Transverse colon (tissue), 4 donors: Measurements from ENCODE around the gene RTTN. TPM values are rescaled to one million over a fixed set of nuclear protein-coding genes. Genes with fewer than 3 reads are reported as not detected.

Source experiments
- DNase-seq: peaks from one replicate; pipeline ENCODE4 v3.0.0-alpha.2; 2019
- H3K27ac ChIP-seq, 4 donors: fragments of 200-600 bp; sonication (generic); 2 replicates each; pipeline ENCODE4 v1.5.1; 2016 to 2018; ENCODE audit warnings: inconsistent platforms in 4 of 4
- H3K27me3 ChIP-seq: fragments of 200-600 bp; sonication (generic); 2 replicates; pipeline ENCODE4 v1.5.1; 2017; ENCODE audit warnings: inconsistent platforms
- H3K36me3 ChIP-seq, 4 donors: fragments of 200-600 bp; sonication (generic); 2 replicates each; pipeline ENCODE4 v1.5.1; 2017 to 2019; ENCODE audit warnings: inconsistent platforms in 4 of 4
- H3K4me1 ChIP-seq, 4 donors: fragments of 200-600 bp; sonication (generic); 2 replicates each; pipeline ENCODE4 v1.5.1; 2017 to 2020; ENCODE audit warnings: inconsistent platforms in 4 of 4
- H3K4me3 ChIP-seq, 4 donors: fragments of 200-600 bp; sonication (generic); 1 replicate in 1 of 4; 2 replicates in 3 of 4; pipeline versions ENCODE4 v1.5.1 to v1.6.1; 2017 to 2019; ENCODE audit warnings: inconsistent platforms in 4 of 4
- H3K9me3 ChIP-seq, 2 donors: fragments of 200-600 bp; sonication (generic); 2 replicates each; pipeline ENCODE4 v1.5.1; 2017 to 2019; ENCODE audit warnings: inconsistent platforms in 2 of 2
- EP300 ChIP-seq: sonication (generic); formaldehyde crosslinking; IDR thresholded peaks from one replicate; pipeline ENCODE4 v1.6.1; 2017; ENCODE audit warnings: antibody characterized with exemption, low read depth
- POLR2A ChIP-seq: fragments of 450-650 bp; IDR thresholded peaks from one replicate; pipeline ENCODE4 v1.6.1; 2016; ENCODE audit warnings: antibody characterized with exemption, mild to moderate bottlenecking, moderate library complexity
- POLR2AphosphoS5 ChIP-seq, 3 donors: sonication (generic); formaldehyde crosslinking; IDR thresholded peaks; one replicate each; pipeline ENCODE4 v1.6.1; 2016; ENCODE audit warnings: antibody characterized with exemption in 3 of 3
- WGBS, 2 donors: methylation state at CpG; one replicate each; pipeline ENCODE4 v1.1.5; 2018; ENCODE audit warnings: low coverage in 1 of 2; 5-methylcytosine and 5-hydroxymethylcytosine counted together
- in situ Hi-C, 4 donors: fragments of 200-750 bp; cut with MboI; loops; one replicate each; pipeline versions ENCODE4 v1.15.0 to v1.15.1; 2017; ENCODE audit warnings: low sequenced_read_pairs in 3 of 4, low pct_ligation_motif_present in 1 of 4, low pct_unique_long_range_greater_than_20kb in 1 of 4
- intact Hi-C: fragments of 100-400 bp; cut with DNase I; formaldehyde crosslinking; loops from one replicate; pipeline ENCODE4 v1.15.1; 2023; ENCODE audit warnings: low total_unique reads
- total RNA-seq, 4 donors: library from RNA; depleted of rRNA; stranded (reverse); fragments of >200 nt; gene quantifications; one replicate each; pipeline ENCODE4 v1.1.0, GENCODE V29; 2016
- TF ChIP-seq, protein P1 (sequence below), 5 experiments: fragments of 200-600 bp in 3 of 5; fragments of 450-650 bp in 2 of 5; sonication (generic) in 3 of 5; IDR thresholded peaks; 1 replicate in 2 of 5; 2 replicates in 3 of 5; pipeline ENCODE4 v1.5.1; 2016 to 2017; ENCODE audit warnings: antibody characterized with exemption in 5 of 5, inconsistent platforms in 3 of 5, mild to moderate bottlenecking in 2 of 5, moderate library complexity in 1 of 5

The RTTN gene
- total RNA-seq, 4 donors from 2014 or later = 9.7 to 18.7 (median 13.1) TPM

DNA sequence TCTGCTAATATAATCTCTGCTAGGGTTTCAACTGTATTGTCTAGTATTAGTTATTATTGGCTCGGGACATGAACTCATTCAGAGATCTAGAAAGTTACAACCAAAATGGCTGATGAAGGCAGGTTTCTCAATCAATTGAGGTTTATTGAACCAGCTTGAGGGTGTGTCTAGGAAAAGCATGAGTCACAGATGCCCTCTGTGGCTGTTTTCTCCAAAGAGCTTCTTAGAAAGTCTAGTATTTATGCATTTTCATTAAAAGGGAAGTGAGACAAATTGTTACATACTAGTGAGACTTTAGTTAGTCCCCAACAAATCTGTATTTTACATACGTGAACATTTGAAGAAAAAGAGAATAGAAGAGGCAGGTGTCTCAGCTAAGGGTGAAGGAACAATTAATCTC, 23.0 kb upstream of the RTTN start:
- DNase-seq = no peak
- Histone ChIP-seq H3K9me3 (peaks cover 12 to 19% of the 10 kb centered on the region in 2 donors), H3K27me3 (no peaks in the 10 kb centered on the region), H3K4me3 (no peak overlapping the region), H3K4me1 (no peaks in the 10 kb centered on the region), H3K27ac (no peak overlapping the region), H3K36me3 (no peaks in the 10 kb centered on the region)
- TF ChIP-seq EP300 (no peak), POLR2AphosphoS5 (IDR thresholded peaks at IDR 0.05) (no peak), POLR2A (no peak)
- TF ChIP-seq, protein P1, sequence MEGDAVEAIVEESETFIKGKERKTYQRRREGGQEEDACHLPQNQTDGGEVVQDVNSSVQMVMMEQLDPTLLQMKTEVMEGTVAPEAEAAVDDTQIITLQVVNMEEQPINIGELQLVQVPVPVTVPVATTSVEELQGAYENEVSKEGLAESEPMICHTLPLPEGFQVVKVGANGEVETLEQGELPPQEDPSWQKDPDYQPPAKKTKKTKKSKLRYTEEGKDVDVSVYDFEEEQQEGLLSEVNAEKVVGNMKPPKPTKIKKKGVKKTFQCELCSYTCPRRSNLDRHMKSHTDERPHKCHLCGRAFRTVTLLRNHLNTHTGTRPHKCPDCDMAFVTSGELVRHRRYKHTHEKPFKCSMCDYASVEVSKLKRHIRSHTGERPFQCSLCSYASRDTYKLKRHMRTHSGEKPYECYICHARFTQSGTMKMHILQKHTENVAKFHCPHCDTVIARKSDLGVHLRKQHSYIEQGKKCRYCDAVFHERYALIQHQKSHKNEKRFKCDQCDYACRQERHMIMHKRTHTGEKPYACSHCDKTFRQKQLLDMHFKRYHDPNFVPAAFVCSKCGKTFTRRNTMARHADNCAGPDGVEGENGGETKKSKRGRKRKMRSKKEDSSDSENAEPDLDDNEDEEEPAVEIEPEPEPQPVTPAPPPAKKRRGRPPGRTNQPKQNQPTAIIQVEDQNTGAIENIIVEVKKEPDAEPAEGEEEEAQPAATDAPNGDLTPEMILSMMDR (IDR thresholded peaks at IDR 0.05) = no peak
- in situ Hi-C loops = no loop called here
- 40 to 45% methylated on average over 2 of the region's 2 CpGs for WGBS, 2 donors
- intact Hi-C loops = no loop called here

DNA sequence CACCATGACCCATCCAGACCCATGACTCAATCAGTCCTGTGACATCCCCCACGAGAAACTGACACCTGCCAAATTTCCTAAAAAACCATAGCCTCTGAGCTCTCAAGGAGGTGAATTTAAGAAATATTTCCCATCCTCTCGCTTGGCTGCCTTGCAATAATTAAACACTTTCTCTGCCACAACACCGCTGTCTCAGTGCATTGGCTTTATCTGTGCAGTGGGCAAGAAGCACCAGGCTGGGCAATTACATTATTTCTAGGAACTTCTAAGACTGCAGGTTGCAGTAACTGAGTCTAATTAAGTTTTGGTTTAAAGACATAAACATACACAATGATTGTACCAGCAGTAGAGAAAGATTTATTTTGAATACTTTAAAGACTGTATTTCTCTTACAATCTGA, 22.0 kb upstream of the RTTN start:
- Histone ChIP-seq H3K36me3 (no peaks in the 10 kb centered on the region), H3K27ac (no peak overlapping the region), H3K4me1 (no peaks in the 10 kb centered on the region), H3K9me3 (peaks cover 12 to 19% of the 10 kb centered on the region in 2 donors), H3K27me3 (no peaks in the 10 kb centered on the region), H3K4me3 (no peak overlapping the region)
- intact Hi-C loops (no loop called here), in situ Hi-C loops (no loop called here)
- no peak for DNase-seq
- no peak for TF ChIP-seq EP300
- TF ChIP-seq, protein P1 (IDR thresholded peaks at IDR 0.05) = no peak
- TF ChIP-seq POLR2AphosphoS5 (IDR thresholded peaks at IDR 0.05) = no peak
- no peak for TF ChIP-seq POLR2A
- WGBS, 2 donors = 65 to 80% methylated on average over 3 of the region's 3 CpGs

DNA sequence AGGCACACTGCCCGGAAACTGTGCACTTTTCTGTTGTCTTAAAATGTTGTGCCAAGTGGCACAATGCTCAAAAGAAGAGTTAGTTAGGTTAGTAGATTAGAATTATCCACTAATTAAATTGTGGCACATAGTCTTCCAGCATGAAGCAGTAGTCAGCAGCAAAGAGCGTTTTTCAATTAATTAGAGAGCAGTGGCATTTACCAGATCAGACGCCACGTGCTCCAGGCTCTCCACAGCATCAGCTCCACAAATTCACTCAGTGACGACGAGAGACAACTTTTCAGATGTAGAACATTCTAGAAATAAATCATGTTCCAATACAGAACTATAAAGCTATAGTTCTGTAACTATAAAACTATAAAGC, 16.4 kb upstream of the RTTN start:
- TF ChIP-seq, protein P1 (IDR thresholded peaks at IDR 0.05) = no peak
- TF ChIP-seq POLR2AphosphoS5 (IDR thresholded peaks at IDR 0.05) = no peak
- no peak for TF ChIP-seq POLR2A
- TF ChIP-seq EP300 = no peak
- in situ Hi-C loops = loop anchor here in 1 of 4 donors (25.0 kb wide), 1 partner anchor 115 kb away; no protein-coding TSS in a partner anchor
- H3K36me3 ChIP-seq = no peaks in the 10 kb centered on the region
- no peak overlapping the region for H3K4me3 ChIP-seq
- intact Hi-C loops = no loop called here
- H3K4me1 ChIP-seq = no peaks in the 10 kb centered on the region
- DNase-seq = no peak
- H3K27ac ChIP-seq = no peak overlapping the region
- no peaks in the 10 kb centered on the region for H3K27me3 ChIP-seq
- no peaks in the 10 kb centered on the region for H3K9me3 ChIP-seq
- 84 to 85% methylated on average over 6 of the region's 6 CpGs for WGBS, 2 donors

DNA sequence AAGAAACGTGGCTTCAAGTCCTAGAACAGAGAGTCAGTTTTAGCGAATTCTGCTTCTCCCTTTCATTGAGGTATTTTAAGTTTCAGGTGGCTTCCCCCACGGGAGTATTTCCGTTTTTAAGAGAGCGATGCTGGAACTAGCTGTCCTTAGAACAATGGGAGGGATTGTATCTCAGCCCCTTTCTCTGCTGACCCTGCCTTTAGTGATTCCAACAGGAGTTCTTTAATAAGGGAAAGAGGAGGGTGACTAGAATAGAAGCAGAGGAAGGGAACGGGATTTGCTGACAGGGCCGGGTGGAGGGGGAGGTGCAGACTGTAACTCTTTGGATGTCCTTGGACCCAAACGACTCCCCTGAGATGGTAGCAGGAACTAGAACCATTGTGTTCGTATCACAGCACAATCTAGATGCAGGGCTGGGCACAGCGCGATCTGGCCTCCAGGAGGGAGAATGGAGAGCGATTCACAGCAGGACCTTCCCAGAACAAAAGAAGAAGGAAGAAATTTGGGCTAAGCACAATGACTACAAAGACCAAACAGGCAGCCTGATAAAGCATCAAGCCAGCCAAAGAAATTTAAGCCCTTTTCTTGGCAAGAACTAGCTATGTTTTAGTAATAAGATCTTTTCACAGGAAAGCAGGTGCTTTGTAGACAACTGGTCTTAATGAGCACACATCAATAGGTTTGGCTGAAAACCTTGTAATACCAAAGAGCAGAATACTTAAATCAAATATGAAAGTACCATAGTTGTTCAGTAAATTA, 15.8 kb upstream of the RTTN start:
- Histone ChIP-seq H3K4me1 (no peaks in the 10 kb centered on the region), H3K27me3 (no peaks in the 10 kb centered on the region), H3K4me3 (no peak overlapping the region), H3K36me3 (no peaks in the 10 kb centered on the region), H3K9me3 (no peaks in the 10 kb centered on the region), H3K27ac (no peak overlapping the region)
- in situ Hi-C loops = loop anchor here in 1 of 4 donors (25.0 kb wide), 1 partner anchor 116 kb away; no protein-coding TSS in a partner anchor
- no peak for TF ChIP-seq POLR2AphosphoS5 (IDR thresholded peaks at IDR 0.05)
- no peak for TF ChIP-seq EP300
- no peak for TF ChIP-seq POLR2A
- TF ChIP-seq, protein P1 (IDR thresholded peaks at IDR 0.05) = no peak
- no peak for DNase-seq
- intact Hi-C loops = no loop called here
- WGBS, 2 donors = 53 to 59% methylated on average over 11 to 12 of the region's 12 CpGs
